B cell (primary cell): ENCODE measurements around the gene PHLPP1. TPM values are rescaled to one million over a fixed set of nuclear protein-coding genes. Genes with fewer than 3 reads are reported as not detected.

Experiments
- ATAC-seq: fragments of 200-7000 bp; cut with Tn5 transposase; one replicate; pipeline ENCODE4 v1.10.0; 2021; ENCODE audit warnings: low read depth, mild to moderate bottlenecking, moderate number of reproducible peaks, moderate library complexity
- CTCF ChIA-PET: fragments of 350-600 bp; sonication (Branson Sonifier 250); formaldehyde crosslinking; loops from one replicate; lab custom pipeline; 2021; ENCODE audit warnings: antibody characterized with exemption, inconsistent platforms; lab: Charles Lee
- POLR2A ChIA-PET: fragments of 350-600 bp; sonication (Branson Sonifier 250); formaldehyde crosslinking; loops from one replicate; lab custom pipeline; 2021; ENCODE audit warnings: antibody characterized with exemption; lab: Charles Lee
- DNase-seq: peaks from one replicate; pipeline ENCODE4 v3.0.0; 2013
- H2AFZ ChIP-seq: 2 replicates; pipeline ENCODE4 v1.6.1; 2012; ENCODE audit warnings: mild to moderate bottlenecking, low read depth, low read length; ENCODE audit not compliant: insufficient read depth, poor library complexity, severe bottlenecking
- H3K27ac ChIP-seq, 2 donors: 1 replicate in 1 of 2; 2 replicates in 1 of 2; pipeline ENCODE4 v1.5.1; 2012 to 2013; ENCODE audit warnings: low read length in 2 of 2, mild to moderate bottlenecking in 2 of 2, moderate library complexity in 1 of 2
- H3K27me3 ChIP-seq, 4 experiments: fragments of 200-600 bp in 1 of 4; sonication (generic) in 1 of 4; replicated peaks in 1 of 4; 1 replicate in 2 of 4; 2 replicates in 2 of 4; pipeline versions ENCODE4 v1.6.1 to v1.7.0; 2013 to 2016; ENCODE audit warnings: low read length in 3 of 4, mild to moderate bottlenecking in 2 of 4, mixed read lengths in 1 of 4, moderate library complexity in 1 of 4; ENCODE audit not compliant: insufficient read depth in 4 of 4, control insufficient read depth in 3 of 4; ENCODE audit errors: control extremely low read depth in 1 of 4
- H3K36me3 ChIP-seq, 2 experiments: replicated peaks in 1 of 2; 1 replicate in 1 of 2; 2 replicates in 1 of 2; pipeline versions ENCODE4 v1.6.1 to v1.7.1; 2013; ENCODE audit warnings: low read length in 1 of 2; ENCODE audit not compliant: insufficient read depth in 2 of 2, control insufficient read depth in 1 of 2; ENCODE audit errors: control extremely low read depth in 1 of 2, extremely low read depth in 1 of 2
- H3K4me1 ChIP-seq, 2 donors: fragments of 200-600 bp in 1 of 2; sonication (generic) in 1 of 2; 1 replicate in 1 of 2; 2 replicates in 1 of 2; pipeline versions ENCODE4 v1.5.1 to v1.6.1; 2013 to 2017; ENCODE audit warnings: low read length in 2 of 2; ENCODE audit not compliant: control insufficient read depth in 2 of 2, insufficient read depth in 2 of 2
- H3K4me2 ChIP-seq: replicated peaks from 2 replicates; pipeline ENCODE3; 2012; ENCODE audit warnings: mild to moderate bottlenecking, low read depth, low read length; ENCODE audit not compliant: poor library complexity, severe bottlenecking
- H3K4me3 ChIP-seq, 5 experiments: fragments of 200-600 bp in 1 of 5; sonication (generic) in 1 of 5; 1 replicate in 3 of 5; 2 replicates in 2 of 5; pipeline versions ENCODE4 v1.5.1 to v1.7.0; 2011 to 2016; ENCODE audit warnings: low read length in 4 of 5, mild to moderate bottlenecking in 4 of 5, low read depth in 2 of 5, control low read depth in 1 of 5, moderate library complexity in 1 of 5; ENCODE audit not compliant: insufficient read depth in 1 of 5; ENCODE audit errors: control extremely low read depth in 1 of 5, extremely low read depth in 1 of 5
- H3K79me2 ChIP-seq: fragments of 200-600 bp; sonication (generic); one replicate; pipeline ENCODE4 v1.6.0; 2016; ENCODE audit warnings: low read length; ENCODE audit not compliant: control insufficient read depth, insufficient read depth
- H3K9ac ChIP-seq: fragments of 200-600 bp; sonication (generic); 2 replicates; pipeline ENCODE4 v1.6.1; 2017; ENCODE audit warnings: mild to moderate bottlenecking, low read length, moderate library complexity
- H3K9me3 ChIP-seq, 3 donors: one replicate each; pipeline versions ENCODE4 v1.6.1 to v1.7.1; 2013; ENCODE audit warnings: low read length in 2 of 3; ENCODE audit not compliant: control insufficient read depth in 2 of 3, insufficient read depth in 1 of 3; ENCODE audit errors: control extremely low read depth in 1 of 3
- H4K20me1 ChIP-seq: 2 replicates; pipeline ENCODE4 v1.6.0; 2012; ENCODE audit warnings: mild to moderate bottlenecking, low read length; ENCODE audit not compliant: insufficient read depth, control insufficient read depth, poor library complexity, severe bottlenecking
- H3K27ac Mint-ChIP-seq: one replicate; pipeline ENCODE4 v1.8.0; 2021; ENCODE audit warnings: mixed read lengths
- H3K27me3 Mint-ChIP-seq: one replicate; pipeline ENCODE4 v1.8.0; 2021; ENCODE audit warnings: mixed read lengths
- H3K4me1 Mint-ChIP-seq: one replicate; pipeline ENCODE4 v1.8.0; 2021; ENCODE audit warnings: mixed read lengths
- H3K4me3 Mint-ChIP-seq: one replicate; pipeline ENCODE4 v1.8.0; 2021; ENCODE audit warnings: mixed read lengths
- H3K9me3 Mint-ChIP-seq: one replicate; pipeline ENCODE4 v1.8.0; 2022; ENCODE audit warnings: mixed read lengths; ENCODE audit not compliant: insufficient read depth
- EZH2 ChIP-seq: IDR thresholded peaks from 2 replicates; pipeline ENCODE4 v1.6.1; 2012; ENCODE audit warnings: borderline replicate concordance, low read depth, mild to moderate bottlenecking, moderate library complexity, low read length; ENCODE audit not compliant: insufficient read depth, poor library complexity, severe bottlenecking
- WGBS: methylation state at CpG from one replicate; pipeline ENCODE4 v1.1.5; 2013; ENCODE audit warnings: missing lambda C conversion rate; ENCODE audit not compliant: insufficient coverage; 5-methylcytosine and 5-hydroxymethylcytosine counted together
- intact Hi-C: fragments of 100-400 bp; cut with micrococcal nuclease; formaldehyde crosslinking; loops from one replicate; pipeline ENCODE4 v1.10.0; 2022
- polyA plus RNA-seq: library from polyadenylated mRNA; depleted of rRNA; stranded (reverse); fragments of >200 nt; gene quantifications from 2 replicates; pipeline ENCODE4 v1.2.3, GENCODE V29; 2012
- total RNA-seq, 2 donors: library from RNA; stranded (reverse); fragments of 120-200 nt in 1 of 2; gene quantifications; 1 replicate in 1 of 2; 2 replicates in 1 of 2; pipeline versions ENCODE4 v1.2.3 to v1.2.4, GENCODE V29; 2013 to 2022
- TF ChIP-seq, protein P1 (sequence below): fragments of 200-600 bp; IDR thresholded peaks from one replicate; pipeline ENCODE4 v1.8.0; 2022; ENCODE audit warnings: antibody characterized with exemption, mild to moderate bottlenecking

The PHLPP1 gene
- total and polyA plus RNA-seq, 2 donors (not counting 1 experiment from before 2014, with no cell fraction given), result 3.0 to 20.7 TPM

DNA sequence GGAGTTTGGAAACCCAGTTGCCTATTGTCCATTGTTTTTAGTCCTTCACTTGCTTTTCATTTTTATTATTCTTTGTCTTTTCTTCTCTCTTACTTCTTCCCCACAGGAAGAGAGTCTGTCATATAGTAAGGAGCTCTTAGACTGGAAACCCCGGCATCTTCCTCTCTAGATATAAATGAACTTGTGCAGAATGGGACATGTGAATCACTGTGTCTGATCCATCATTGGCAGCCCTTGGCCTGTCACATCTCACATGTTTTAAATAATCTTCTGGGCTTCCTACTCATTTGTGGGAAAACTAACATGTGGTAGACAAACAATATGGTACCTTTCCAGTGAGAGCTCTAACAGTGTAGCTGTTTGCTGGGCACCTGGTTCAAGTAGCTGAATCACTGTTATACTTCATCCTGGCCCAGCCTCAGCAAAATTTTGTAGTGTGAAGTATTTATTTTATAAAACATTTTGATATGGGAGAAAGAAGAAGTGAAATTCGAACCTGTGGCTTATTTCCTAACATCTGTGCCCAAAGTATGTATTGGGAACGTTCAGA, 112.8 kb downstream of the PHLPP1 start:
- Histone ChIP-seq H4K20me1 (no peaks in the 10 kb centered on the region), H3K9ac (no peak overlapping the region), H2AFZ (no peak overlapping the region), H3K4me2 (no peak overlapping the region), H3K27me3 (no peaks in the 10 kb centered on the region), H3K9me3 (no peaks in the 10 kb centered on the region), H3K36me3 (no peaks in the 10 kb centered on the region), H3K4me3 (no peak overlapping the region), H3K27ac (no peak overlapping the region), H3K79me2 (peaks cover 3% of the 10 kb centered on the region), H3K4me1 (peaks cover 5 to 12% of the 10 kb centered on the region in 2 donors)
- intact Hi-C loops, result no loop called here
- no peak for TF ChIP-seq EZH2
- TF ChIP-seq, protein P1, sequence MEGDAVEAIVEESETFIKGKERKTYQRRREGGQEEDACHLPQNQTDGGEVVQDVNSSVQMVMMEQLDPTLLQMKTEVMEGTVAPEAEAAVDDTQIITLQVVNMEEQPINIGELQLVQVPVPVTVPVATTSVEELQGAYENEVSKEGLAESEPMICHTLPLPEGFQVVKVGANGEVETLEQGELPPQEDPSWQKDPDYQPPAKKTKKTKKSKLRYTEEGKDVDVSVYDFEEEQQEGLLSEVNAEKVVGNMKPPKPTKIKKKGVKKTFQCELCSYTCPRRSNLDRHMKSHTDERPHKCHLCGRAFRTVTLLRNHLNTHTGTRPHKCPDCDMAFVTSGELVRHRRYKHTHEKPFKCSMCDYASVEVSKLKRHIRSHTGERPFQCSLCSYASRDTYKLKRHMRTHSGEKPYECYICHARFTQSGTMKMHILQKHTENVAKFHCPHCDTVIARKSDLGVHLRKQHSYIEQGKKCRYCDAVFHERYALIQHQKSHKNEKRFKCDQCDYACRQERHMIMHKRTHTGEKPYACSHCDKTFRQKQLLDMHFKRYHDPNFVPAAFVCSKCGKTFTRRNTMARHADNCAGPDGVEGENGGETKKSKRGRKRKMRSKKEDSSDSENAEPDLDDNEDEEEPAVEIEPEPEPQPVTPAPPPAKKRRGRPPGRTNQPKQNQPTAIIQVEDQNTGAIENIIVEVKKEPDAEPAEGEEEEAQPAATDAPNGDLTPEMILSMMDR, result no peak
- peaks cover 28% of the 10 kb centered on the region for H3K4me1 Mint-ChIP-seq
- H3K9me3 Mint-ChIP-seq, result no peaks in the 10 kb centered on the region
- no peak overlapping the region for H3K4me3 Mint-ChIP-seq
- POLR2A ChIA-PET, result no interaction called here
- ATAC-seq (no peak), DNase-seq (no peak)
- WGBS, result no CpG with 5 or more reads among the region's 3 CpGs
- CTCF ChIA-PET, result no interaction called here
- no peak overlapping the region for H3K27ac Mint-ChIP-seq
- no peaks in the 10 kb centered on the region for H3K27me3 Mint-ChIP-seq

DNA sequence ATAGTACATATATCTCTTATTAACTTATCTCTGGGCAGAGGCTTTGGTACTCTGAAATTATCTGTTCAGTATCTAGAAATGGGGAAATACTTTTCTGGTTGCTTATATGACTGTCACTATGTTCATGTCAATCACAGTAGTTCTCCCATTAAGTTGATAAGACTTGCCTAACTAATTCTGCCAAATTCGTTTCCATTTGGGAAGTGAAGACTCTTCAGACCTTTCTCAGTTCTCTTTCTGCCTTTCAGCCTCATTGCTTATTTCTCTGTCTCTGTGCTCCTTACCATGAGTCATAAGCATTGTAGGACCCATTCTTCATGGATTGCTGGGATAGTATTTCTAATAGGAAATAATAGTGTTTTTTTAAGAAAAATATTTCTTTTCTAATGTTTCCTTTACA, 113.5 kb downstream of the PHLPP1 start:
- no peak for DNase-seq
- no peak overlapping the region for H3K27ac Mint-ChIP-seq
- no peaks in the 10 kb centered on the region for H3K27me3 Mint-ChIP-seq
- Histone ChIP-seq H3K27ac (no peak overlapping the region), H3K4me1 (peaks cover 5 to 12% of the 10 kb centered on the region in 2 donors), H4K20me1 (no peaks in the 10 kb centered on the region), H3K4me3 (no peak overlapping the region), H3K9ac (no peak overlapping the region), H3K36me3 (no peaks in the 10 kb centered on the region), H2AFZ (no peak overlapping the region), H3K79me2 (peaks cover 3% of the 10 kb centered on the region), H3K9me3 (no peaks in the 10 kb centered on the region), H3K4me2 (no peak overlapping the region), H3K27me3 (no peaks in the 10 kb centered on the region)
- POLR2A ChIA-PET, result no interaction called here
- no peaks in the 10 kb centered on the region for H3K9me3 Mint-ChIP-seq
- TF ChIP-seq EZH2, result no peak
- TF ChIP-seq, protein P1, result no peak
- intact Hi-C loops, result no loop called here
- CTCF ChIA-PET, result no interaction called here
- no peak overlapping the region for H3K4me3 Mint-ChIP-seq
- 0% methylated on average over 1 of the region's 1 CpG for WGBS
- H3K4me1 Mint-ChIP-seq, result peaks cover 32% of the 10 kb centered on the region
- ATAC-seq, result no peak
